ENCODE measurements around the gene BPTF.
"Not testable (repeated sequence)": the region's sequence is repeated elsewhere in the genome, so short reads cannot be mapped to it uniquely, and the experiment has no call there.

BPTF gene

DNA sequence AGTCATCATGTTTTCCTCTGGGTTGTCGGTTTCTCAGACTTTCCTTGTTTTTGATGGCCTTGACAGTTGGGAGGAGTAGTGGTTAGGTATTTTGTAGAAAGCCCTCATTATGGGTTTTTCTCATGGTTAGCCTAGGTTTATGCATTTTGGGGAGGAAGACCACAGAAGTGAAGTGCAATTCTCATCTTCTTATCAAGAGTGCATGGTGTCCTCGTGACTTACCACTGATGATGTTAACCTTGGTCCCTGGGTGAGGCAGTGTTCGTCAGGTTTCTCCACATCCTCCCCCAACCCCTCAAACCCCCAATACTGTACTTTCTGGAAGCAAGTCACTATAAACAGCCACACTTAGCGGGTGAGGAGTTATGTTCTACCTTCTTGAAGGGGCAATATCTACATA is 42.3 kb downstream of the BPTF start:
- no peak overlapping the region for H3K27ac ChIP-seq
- TF ChIP-seq, protein P1, sequence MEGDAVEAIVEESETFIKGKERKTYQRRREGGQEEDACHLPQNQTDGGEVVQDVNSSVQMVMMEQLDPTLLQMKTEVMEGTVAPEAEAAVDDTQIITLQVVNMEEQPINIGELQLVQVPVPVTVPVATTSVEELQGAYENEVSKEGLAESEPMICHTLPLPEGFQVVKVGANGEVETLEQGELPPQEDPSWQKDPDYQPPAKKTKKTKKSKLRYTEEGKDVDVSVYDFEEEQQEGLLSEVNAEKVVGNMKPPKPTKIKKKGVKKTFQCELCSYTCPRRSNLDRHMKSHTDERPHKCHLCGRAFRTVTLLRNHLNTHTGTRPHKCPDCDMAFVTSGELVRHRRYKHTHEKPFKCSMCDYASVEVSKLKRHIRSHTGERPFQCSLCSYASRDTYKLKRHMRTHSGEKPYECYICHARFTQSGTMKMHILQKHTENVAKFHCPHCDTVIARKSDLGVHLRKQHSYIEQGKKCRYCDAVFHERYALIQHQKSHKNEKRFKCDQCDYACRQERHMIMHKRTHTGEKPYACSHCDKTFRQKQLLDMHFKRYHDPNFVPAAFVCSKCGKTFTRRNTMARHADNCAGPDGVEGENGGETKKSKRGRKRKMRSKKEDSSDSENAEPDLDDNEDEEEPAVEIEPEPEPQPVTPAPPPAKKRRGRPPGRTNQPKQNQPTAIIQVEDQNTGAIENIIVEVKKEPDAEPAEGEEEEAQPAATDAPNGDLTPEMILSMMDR (IDR thresholded peaks at IDR 0.05): no peak
- TF ChIP-seq ZFX (IDR thresholded peaks at IDR 0.05; ENCODE audit: borderline replicate concordance): no peak

DNA sequence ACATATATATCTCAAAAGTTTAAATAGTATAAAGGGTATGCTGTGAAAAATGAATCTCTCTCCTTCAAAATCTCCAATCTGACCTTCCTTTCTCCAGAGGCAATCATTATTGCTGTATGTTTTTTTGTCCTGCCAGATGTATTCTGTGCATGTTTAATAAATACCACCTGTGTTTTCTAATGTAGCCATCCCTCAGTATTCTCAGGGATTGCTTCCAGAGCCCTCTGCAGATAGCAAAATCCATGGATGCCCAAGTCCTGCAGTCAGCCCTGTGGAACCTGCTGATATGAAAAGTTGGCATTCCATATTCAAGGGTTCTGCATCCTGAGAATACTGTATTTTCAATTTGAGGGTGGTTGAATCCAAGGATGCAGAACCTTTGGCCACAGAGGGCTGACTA is 42.9 kb downstream of the BPTF start:
- H3K27ac ChIP-seq: no peak overlapping the region
- TF ChIP-seq ZFX (IDR thresholded peaks at IDR 0.05; ENCODE audit: borderline replicate concordance): no peak
- TF ChIP-seq, protein P1 (IDR thresholded peaks at IDR 0.05): no peak

- no peak overlapping the region for H3K27ac ChIP-seq
- TF ChIP-seq, protein P1 (IDR thresholded peaks at IDR 0.05): no peak
- no peak for TF ChIP-seq ZFX (IDR thresholded peaks at IDR 0.05; ENCODE audit: borderline replicate concordance)
Observed at GRCh38 chr17:67879662-67880061, 54.4 kb downstream of the BPTF start.

DNA sequence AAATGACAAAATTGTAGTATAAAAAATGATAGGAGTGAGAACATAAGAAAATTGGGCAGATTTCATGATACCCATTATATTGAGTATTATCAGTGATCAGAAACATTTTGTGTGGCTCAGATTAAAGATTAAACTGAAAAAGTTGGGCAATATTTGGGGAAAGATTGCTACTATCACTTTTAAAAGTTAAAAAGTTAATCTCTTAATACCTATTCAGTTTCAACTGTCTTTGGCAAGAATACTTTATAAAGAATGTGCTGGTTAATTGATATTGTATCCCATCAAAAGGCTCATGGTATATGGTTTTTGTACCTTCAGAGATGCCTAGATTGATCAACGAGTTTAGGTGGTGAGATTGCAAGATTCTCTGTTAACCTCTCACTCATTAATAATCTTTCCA is 55.8 kb downstream of the BPTF start:
- TF ChIP-seq, protein P1 (IDR thresholded peaks at IDR 0.05): no peak
- no peak for TF ChIP-seq ZFX (IDR thresholded peaks at IDR 0.05; ENCODE audit: borderline replicate concordance)

GRCh38 chr17:67884741-67885140 is 59.4 kb downstream of the BPTF start:
- no peak overlapping the region for H3K27ac ChIP-seq
- TF ChIP-seq, protein P1 (IDR thresholded peaks at IDR 0.05): no peak
- TF ChIP-seq ZFX (IDR thresholded peaks at IDR 0.05; ENCODE audit: borderline replicate concordance): no peak

More for the DNA sequence above, 55.8 kb downstream of the BPTF start:
- H3K27ac ChIP-seq: no peak overlapping the region

GRCh38 chr17:67891481-67892119 is 66.3 kb downstream of the BPTF start:
- TF ChIP-seq, protein P1 (IDR thresholded peaks at IDR 0.05): peak; percentile 55
- TF ChIP-seq ZFX (IDR thresholded peaks at IDR 0.05; ENCODE audit: borderline replicate concordance): no peak
- H3K27ac ChIP-seq: no peak overlapping the region

- H3K27ac ChIP-seq: no peak overlapping the region
- TF ChIP-seq ZFX (IDR thresholded peaks at IDR 0.05; ENCODE audit: borderline replicate concordance): no peak
- TF ChIP-seq, protein P1 (IDR thresholded peaks at IDR 0.05): no peak
Observed at GRCh38 chr17:67902511-67903231, 77.4 kb downstream of the BPTF start.

GRCh38 chr17:67905298-67905697 is 80.0 kb downstream of the BPTF start:
- H3K27ac ChIP-seq: not testable (repeated sequence)

DNA sequence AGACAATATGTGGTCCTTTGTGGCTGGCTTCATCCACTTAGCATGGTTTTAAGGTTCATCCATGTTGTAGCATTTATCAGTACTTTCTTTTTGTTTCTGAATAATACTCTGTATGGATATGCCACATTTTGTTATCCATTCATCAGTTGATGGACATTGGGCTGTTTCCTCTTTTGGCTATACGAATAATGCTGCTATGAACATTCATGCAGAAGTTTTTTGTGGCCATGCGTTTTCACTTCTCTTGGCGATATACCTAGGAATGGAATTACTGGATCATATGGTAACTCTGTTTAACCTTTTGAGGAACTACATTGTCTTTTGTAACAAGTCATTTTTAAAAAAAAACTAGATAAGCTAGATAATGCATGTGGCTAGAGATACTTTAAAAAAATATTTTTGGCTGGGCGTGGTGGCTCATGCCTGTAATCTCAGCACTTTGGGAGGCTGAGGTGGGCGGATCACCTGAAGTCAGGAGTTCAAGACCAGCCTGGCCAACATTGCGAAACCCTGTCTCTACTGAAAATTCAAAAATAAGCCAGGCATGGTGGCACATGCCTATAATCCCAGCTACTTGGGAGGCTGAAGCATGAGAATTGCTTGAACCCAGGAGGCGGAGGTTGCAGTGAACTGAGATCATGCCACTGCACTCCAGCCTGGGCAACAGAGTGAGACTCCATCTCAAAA is 85.0 kb downstream of the BPTF start:
- H3K27ac ChIP-seq: not testable (repeated sequence)

Measured in 22Rv1 (cell line).